LNCaP clone FGC (cell line): ENCODE measurements around the gene ZBTB20.

Source experiments
- DNase-seq: peaks from one replicate; pipeline ENCODE4 v3.0.0-alpha.2; 2011; ENCODE audit warnings: low read depth
- H3K4me3 ChIP-seq: 2 replicates; pipeline ENCODE4 v1.5.1; 2011; ENCODE audit warnings: mild to moderate bottlenecking, low read depth, low read length, control low read depth
- CTCF ChIP-seq: IDR thresholded peaks from 2 replicates; pipeline ENCODE4 v1.5.1; 2012; ENCODE audit warnings: mild to moderate bottlenecking; ENCODE audit not compliant: control insufficient read depth, insufficient read depth; ENCODE audit errors: extremely low read depth

The ZBTB20 gene

DNA sequence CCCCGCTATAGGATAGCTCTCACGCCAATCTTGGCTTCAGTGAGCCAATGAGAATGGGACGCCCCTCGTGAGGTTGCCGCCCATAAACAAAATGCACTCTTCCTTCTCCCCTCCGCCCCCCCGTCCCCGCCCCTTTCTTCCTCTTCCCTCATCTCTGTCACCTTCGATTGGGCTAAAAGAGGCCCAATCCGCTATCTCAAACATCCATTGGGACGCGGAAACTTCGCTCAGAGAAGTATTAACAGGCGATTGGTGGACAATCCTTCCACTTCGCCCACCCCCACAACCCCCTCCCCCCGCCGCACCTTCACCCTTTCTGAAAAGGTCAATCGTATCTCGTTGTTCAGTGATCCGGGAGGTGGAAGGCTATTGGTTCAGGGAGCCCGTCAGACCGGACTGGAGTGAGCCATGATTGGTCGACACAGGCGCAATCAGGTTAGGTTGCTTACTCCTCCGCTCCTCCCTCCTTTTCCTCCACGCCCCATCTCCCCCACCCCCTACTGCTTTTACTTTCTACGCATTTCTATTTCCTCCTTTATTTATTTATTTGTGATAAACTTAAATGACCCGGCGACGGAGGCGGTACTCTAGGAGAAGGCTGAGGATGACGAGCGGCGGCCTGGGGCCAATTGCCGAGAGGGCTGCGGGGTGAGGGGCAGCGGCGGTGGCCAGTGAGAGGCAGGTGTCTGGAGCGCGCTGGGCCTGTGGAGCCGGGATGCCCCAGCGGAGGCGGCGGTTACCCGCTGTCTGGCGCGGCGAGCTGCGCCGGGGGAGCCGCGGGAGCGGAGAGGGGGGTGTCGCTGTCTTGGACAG lies 447 bp upstream of the ZBTB20 start:
- DNase-seq = peak; percentile 100
- no peak for TF ChIP-seq CTCF
- peak overlapping the region; percentile 86 for H3K4me3 ChIP-seq

DNA sequence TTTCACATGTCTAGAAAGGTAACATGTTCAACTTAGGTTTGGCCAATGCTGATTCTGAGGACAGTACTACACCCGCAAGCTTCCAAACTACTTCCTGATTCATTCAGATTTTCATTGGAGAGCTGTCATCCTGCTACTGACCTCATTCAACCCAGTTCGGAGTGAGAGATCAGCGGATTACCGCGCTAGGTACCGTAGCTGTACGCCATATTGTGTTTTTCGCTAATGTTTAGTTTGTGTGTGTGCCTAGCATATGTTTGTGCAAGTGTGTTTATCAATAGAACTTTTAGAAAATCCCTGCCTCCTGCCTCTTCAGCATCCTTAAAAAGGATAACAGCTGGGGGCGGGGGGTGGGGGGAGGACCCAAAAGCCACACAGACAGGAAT lies 1.1 kb downstream of the ZBTB20 start:
- H3K4me3 ChIP-seq = peak overlapping the region; percentile 86
- peak; percentile 65 for DNase-seq
- TF ChIP-seq CTCF = no peak

- TF ChIP-seq CTCF = no peak
These were observed 5.9 kb downstream of the ZBTB20 start for GRCh38 chr3:115141033-115141757.

DNA sequence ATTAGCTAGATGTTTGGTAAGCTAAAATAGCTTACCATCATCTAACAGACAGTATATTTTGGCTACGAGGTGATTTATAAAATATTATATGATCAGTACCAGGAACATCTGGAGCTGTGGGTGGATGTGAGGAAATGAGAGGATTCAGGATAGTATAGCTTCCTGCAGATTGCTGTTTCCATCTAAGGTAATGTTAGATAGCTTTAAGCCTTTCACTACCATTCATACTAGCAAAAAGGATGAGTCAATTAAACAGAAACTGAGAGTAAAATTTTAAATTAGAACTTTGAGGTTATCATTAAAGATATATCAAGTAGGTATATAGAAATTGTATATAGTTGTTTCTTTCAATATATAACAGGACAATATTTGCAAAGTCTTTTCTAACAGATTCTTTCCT lies 8.0 kb downstream of the ZBTB20 start:
- no peak overlapping the region for H3K4me3 ChIP-seq
- no peak for DNase-seq
- TF ChIP-seq CTCF = no peak

More at GRCh38 chr3:115141033-115141757, 5.9 kb downstream of the ZBTB20 start:
- no peak for DNase-seq
- H3K4me3 ChIP-seq = no peak overlapping the region

- no peak overlapping the region for H3K4me3 ChIP-seq
These were observed 12.3 kb downstream of the ZBTB20 start for GRCh38 chr3:115134648-115135347.

DNA sequence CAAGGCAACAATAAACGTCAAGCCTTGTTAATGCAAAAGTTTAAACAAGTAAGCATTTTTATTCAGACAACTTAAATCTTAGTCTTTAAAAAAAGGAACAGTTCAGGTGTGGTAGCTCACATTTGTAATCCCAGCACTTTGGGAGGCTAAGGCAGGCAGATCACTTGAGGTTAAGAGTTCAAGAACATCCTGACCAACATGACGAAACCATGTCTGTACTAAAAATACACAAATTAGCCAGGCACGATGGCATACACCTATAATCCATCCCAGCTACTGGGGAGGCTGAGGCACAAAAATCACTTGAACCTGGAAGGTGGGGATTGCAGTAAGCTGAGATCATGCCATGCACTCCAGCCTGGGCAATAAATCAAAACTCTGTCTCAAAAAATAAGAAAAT lies 19.9 kb downstream of the ZBTB20 start:
- no peak for TF ChIP-seq CTCF
- no peak overlapping the region for H3K4me3 ChIP-seq
- no peak for DNase-seq

More at GRCh38 chr3:115134648-115135347, 12.3 kb downstream of the ZBTB20 start:
- TF ChIP-seq CTCF = no peak
- DNase-seq = no peak
